ENCODE measurements around the gene TUBA1C. TPM values are rescaled to one million over a fixed set of nuclear protein-coding genes. Genes with fewer than 3 reads are reported as not detected.
A peak's percentile ranks its signal among the peaks of the same experiment; 100 is the strongest.
"Not testable (repeated sequence)": the region's sequence is repeated elsewhere in the genome, so short reads cannot be mapped to it uniquely, and the experiment has no call there.

TUBA1C gene
- polyA plus RNA-seq, 1 donor, result 237 TPM

GRCh38 chr12:49269191-49269590 lies 4.3 kb downstream of the TUBA1C start:
- peaks cover 42% of the 10 kb centered on the region for H3K36me3 ChIP-seq (ENCODE audit: control insufficient read depth, insufficient read depth, low read length)
- peaks cover 23% of the 10 kb centered on the region for H3K4me1 ChIP-seq (ENCODE audit: control insufficient read depth, insufficient read depth, low read length)
- not testable (repeated sequence) for H3K27ac ChIP-seq (ENCODE audit: low read length); H3K4me3 ChIP-seq (ENCODE audit: low read length); DNase-seq; H3K27me3 ChIP-seq (ENCODE audit: control insufficient read depth, insufficient read depth, low read length)
- 100% methylated on average over 1 of the region's 6 CpGs for WGBS (ENCODE audit: insufficient coverage, low lambda C conversion rate)
- H3K9me3 ChIP-seq (ENCODE audit: control insufficient read depth, low read depth, low read length), result peaks cover 10% of the 10 kb centered on the region

GRCh38 chr12:49272790-49273725 lies 8.2 kb downstream of the TUBA1C start:
- no peaks in the 10 kb centered on the region for H3K27me3 ChIP-seq (ENCODE audit: control insufficient read depth, insufficient read depth, low read length)
- H3K27ac ChIP-seq (ENCODE audit: low read length), result no peak overlapping the region
- peaks cover 42% of the 10 kb centered on the region for H3K36me3 ChIP-seq (ENCODE audit: control insufficient read depth, insufficient read depth, low read length)
- 92% methylated on average over 5 of the region's 16 CpGs for WGBS (ENCODE audit: insufficient coverage, low lambda C conversion rate)
- DNase-seq, result no peak
- H3K4me1 ChIP-seq (ENCODE audit: control insufficient read depth, insufficient read depth, low read length), result peaks cover 6% of the 10 kb centered on the region
- H3K9me3 ChIP-seq (ENCODE audit: control insufficient read depth, low read depth, low read length), result no peaks in the 10 kb centered on the region
- H3K4me3 ChIP-seq (ENCODE audit: low read length), result no peak overlapping the region

GRCh38 chr12:49273726-49274395 lies 9.0 kb downstream of the TUBA1C start:
- H3K27ac ChIP-seq (ENCODE audit: low read length), result no peak overlapping the region
- peaks cover 42% of the 10 kb centered on the region for H3K36me3 ChIP-seq (ENCODE audit: control insufficient read depth, insufficient read depth, low read length)

DNA sequence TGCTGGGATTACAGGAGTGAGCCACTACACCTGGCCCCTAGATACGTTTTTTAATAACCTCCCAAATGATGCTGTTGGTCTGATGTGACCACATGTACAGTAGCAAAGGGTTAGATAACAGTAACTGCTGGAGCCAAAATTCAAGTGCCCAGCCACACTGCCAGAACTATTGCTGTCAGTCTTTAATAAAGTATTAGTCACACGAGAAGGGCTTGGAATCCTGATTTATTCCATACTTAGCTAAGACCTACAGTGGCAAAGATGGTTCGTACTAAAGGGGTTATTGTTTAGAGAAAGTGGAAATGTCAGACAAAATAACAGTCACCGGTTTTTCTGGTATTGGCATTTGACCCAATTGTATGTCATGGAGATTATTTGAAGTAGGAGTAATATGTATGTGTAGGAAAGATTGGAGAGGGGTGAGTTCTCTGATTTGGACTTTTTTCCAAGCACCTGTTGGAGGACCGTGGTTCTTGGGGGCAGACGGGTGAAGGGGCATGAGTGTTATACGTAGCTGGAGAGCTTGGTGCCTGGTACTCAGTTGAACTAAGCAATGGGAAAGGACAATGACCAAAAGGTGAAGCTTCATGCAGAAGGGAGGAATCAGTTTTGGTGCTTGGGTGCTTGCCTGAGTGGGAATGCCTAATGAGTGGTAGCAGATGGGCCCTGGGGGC lies 9.7 kb downstream of the TUBA1C start:
- H3K36me3 ChIP-seq (ENCODE audit: control insufficient read depth, insufficient read depth, low read length), result peaks cover 41% of the 10 kb centered on the region

More at GRCh38 chr12:49273726-49274395, 9.0 kb downstream of the TUBA1C start:
- Histone ChIP-seq H3K4me3 (ENCODE audit: low read length) (no peak overlapping the region), H3K27me3 (ENCODE audit: control insufficient read depth, insufficient read depth, low read length) (no peaks in the 10 kb centered on the region), H3K9me3 (ENCODE audit: control insufficient read depth, low read depth, low read length) (no peaks in the 10 kb centered on the region), H3K4me1 (ENCODE audit: control insufficient read depth, insufficient read depth, low read length) (peaks cover 1% of the 10 kb centered on the region)
- no CpG with 5 or more reads among the region's 6 CpGs for WGBS (ENCODE audit: insufficient coverage, low lambda C conversion rate)
- DNase-seq, result no peak

DNA sequence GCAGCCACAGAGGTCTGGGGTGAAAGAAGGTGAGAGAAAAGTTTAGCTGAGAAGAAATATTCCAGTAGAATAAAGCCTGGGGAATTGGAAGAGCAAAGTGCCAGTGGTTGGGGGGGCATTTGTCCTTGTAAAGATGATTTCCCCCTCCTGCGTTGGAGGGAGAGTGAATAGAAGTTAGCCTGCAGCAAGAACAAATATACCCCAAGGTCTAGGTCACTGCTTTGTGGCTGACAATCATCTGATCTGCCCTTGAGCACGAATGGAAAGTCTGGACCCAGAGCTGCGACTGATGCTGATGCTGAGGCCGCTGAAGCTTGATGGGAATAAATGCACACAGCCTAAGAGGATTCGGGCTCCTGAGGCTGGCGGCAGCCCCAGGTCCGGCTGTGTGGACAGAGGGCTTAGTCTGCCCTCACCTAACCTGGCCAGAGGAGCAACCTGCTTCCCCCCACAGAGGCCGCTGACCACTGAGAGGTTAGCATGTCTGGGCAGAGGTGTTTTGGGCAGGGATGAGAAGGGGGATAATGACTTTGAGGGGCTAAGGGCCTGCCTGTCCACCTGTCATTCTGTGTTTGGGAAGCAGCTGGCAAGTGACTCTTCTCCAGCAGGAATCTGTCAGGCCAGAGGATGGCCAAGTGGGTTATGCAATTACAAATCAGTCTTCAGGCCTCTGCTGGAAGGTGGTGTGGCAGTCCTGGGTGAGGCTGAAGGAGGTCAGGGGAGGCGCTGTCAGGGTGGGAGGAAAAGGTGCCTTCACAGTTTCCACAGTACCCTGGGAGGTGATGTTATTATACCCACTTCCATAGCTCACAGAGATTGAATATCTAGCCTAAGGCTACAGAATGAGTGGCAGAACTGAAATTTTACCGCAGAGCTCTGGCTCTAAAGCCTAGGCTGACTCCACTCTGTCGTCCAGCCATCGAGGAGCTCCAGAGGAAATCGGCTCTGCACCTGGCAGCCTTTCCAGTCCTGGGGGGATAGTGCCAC lies 11.7 kb downstream of the TUBA1C start:
- Histone ChIP-seq H3K36me3 (ENCODE audit: control insufficient read depth, insufficient read depth, low read length) (peaks cover 21% of the 10 kb centered on the region), H3K27me3 (ENCODE audit: control insufficient read depth, insufficient read depth, low read length) (no peaks in the 10 kb centered on the region), H3K4me1 (ENCODE audit: control insufficient read depth, insufficient read depth, low read length) (no peaks in the 10 kb centered on the region), H3K9me3 (ENCODE audit: control insufficient read depth, low read depth, low read length) (no peaks in the 10 kb centered on the region), H3K27ac (ENCODE audit: low read length) (no peak overlapping the region), H3K4me3 (ENCODE audit: low read length) (no peak overlapping the region)
- DNase-seq, result no peak
- 100% methylated on average over 1 of the region's 13 CpGs for WGBS (ENCODE audit: insufficient coverage, low lambda C conversion rate)

More for the DNA sequence above, 9.7 kb downstream of the TUBA1C start:
- no peak overlapping the region for H3K4me3 ChIP-seq (ENCODE audit: low read length)
- no CpG with 5 or more reads among the region's 7 CpGs for WGBS (ENCODE audit: insufficient coverage, low lambda C conversion rate)
- no peaks in the 10 kb centered on the region for H3K4me1 ChIP-seq (ENCODE audit: control insufficient read depth, insufficient read depth, low read length)
- no peaks in the 10 kb centered on the region for H3K9me3 ChIP-seq (ENCODE audit: control insufficient read depth, low read depth, low read length)
- DNase-seq, result no peak
- H3K27me3 ChIP-seq (ENCODE audit: control insufficient read depth, insufficient read depth, low read length), result no peaks in the 10 kb centered on the region
- no peak overlapping the region for H3K27ac ChIP-seq (ENCODE audit: low read length)

GRCh38 chr12:49277466-49277865 lies 12.6 kb downstream of the TUBA1C start:
- H3K4me1 ChIP-seq (ENCODE audit: control insufficient read depth, insufficient read depth, low read length), result no peaks in the 10 kb centered on the region
- no peak for DNase-seq
- no peak overlapping the region for H3K27ac ChIP-seq (ENCODE audit: low read length)
- WGBS (ENCODE audit: insufficient coverage, low lambda C conversion rate), result no CpG with 5 or more reads among the region's 7 CpGs
- H3K4me3 ChIP-seq (ENCODE audit: low read length), result no peak overlapping the region
- H3K36me3 ChIP-seq (ENCODE audit: control insufficient read depth, insufficient read depth, low read length), result peaks cover 16% of the 10 kb centered on the region
- no peaks in the 10 kb centered on the region for H3K9me3 ChIP-seq (ENCODE audit: control insufficient read depth, low read depth, low read length)
- no peaks in the 10 kb centered on the region for H3K27me3 ChIP-seq (ENCODE audit: control insufficient read depth, insufficient read depth, low read length)

DNA sequence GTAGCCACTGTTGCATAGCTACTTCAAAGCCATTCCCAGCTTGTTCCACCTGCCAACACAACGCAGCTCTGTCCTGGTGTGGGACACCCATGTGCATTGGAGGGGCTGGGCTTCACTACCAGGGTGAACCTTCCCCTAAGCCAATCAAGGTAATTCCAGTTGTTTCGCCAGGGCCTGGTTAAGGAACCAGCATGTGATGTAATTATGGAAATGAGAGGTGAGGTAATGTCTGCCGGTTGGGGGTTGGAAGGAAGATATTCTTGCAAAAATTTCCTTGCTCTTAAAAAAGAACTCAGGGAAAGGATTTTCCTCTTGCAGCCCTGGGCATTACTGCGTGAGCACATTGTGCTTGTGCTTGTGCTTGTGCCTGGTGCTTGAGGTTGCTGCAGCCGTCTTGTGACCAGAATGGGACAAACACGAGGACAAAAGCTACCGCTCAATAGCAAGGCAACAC lies 14.9 kb downstream of the TUBA1C start:
- H3K4me3 ChIP-seq (ENCODE audit: low read length), result no peak overlapping the region
- 30% methylated on average over 2 of the region's 7 CpGs for WGBS (ENCODE audit: insufficient coverage, low lambda C conversion rate)
- no peak overlapping the region for H3K27ac ChIP-seq (ENCODE audit: low read length)
- no peaks in the 10 kb centered on the region for H3K36me3 ChIP-seq (ENCODE audit: control insufficient read depth, insufficient read depth, low read length)
- H3K27me3 ChIP-seq (ENCODE audit: control insufficient read depth, insufficient read depth, low read length), result no peaks in the 10 kb centered on the region
- H3K9me3 ChIP-seq (ENCODE audit: control insufficient read depth, low read depth, low read length), result no peaks in the 10 kb centered on the region
- H3K4me1 ChIP-seq (ENCODE audit: control insufficient read depth, insufficient read depth, low read length), result no peaks in the 10 kb centered on the region
- DNase-seq, result peak; percentile 63 to 82

GRCh38 chr12:49280545-49280944 lies 15.7 kb downstream of the TUBA1C start:
- no CpG with 5 or more reads among the region's 6 CpGs for WGBS (ENCODE audit: insufficient coverage, low lambda C conversion rate)
- H3K27me3 ChIP-seq (ENCODE audit: control insufficient read depth, insufficient read depth, low read length); DNase-seq; H3K27ac ChIP-seq (ENCODE audit: low read length); H3K9me3 ChIP-seq (ENCODE audit: control insufficient read depth, low read depth, low read length); H3K36me3 ChIP-seq (ENCODE audit: control insufficient read depth, insufficient read depth, low read length); H3K4me3 ChIP-seq (ENCODE audit: low read length); H3K4me1 ChIP-seq (ENCODE audit: control insufficient read depth, insufficient read depth, low read length): not testable (repeated sequence)

GRCh38 chr12:49282302-49282701 lies 17.4 kb downstream of the TUBA1C start:
- WGBS (ENCODE audit: insufficient coverage, low lambda C conversion rate), result 53% methylated on average over 2 of the region's 5 CpGs
- H3K4me1 ChIP-seq (ENCODE audit: control insufficient read depth, insufficient read depth, low read length), result no peaks in the 10 kb centered on the region
- no peak overlapping the region for H3K4me3 ChIP-seq (ENCODE audit: low read length)
- no peaks in the 10 kb centered on the region for H3K36me3 ChIP-seq (ENCODE audit: control insufficient read depth, insufficient read depth, low read length)
- no peaks in the 10 kb centered on the region for H3K9me3 ChIP-seq (ENCODE audit: control insufficient read depth, low read depth, low read length)
- DNase-seq, result no peak
- peaks cover 11% of the 10 kb centered on the region for H3K27me3 ChIP-seq (ENCODE audit: control insufficient read depth, insufficient read depth, low read length)
- H3K27ac ChIP-seq (ENCODE audit: low read length), result no peak overlapping the region
